Sciatic nerve (tissue), 2 donors: ENCODE data around the gene ZBTB22. TPM values are rescaled to one million over a fixed set of nuclear protein-coding genes. Genes with fewer than 3 reads are reported as not detected.

ENCODE experiments used
- ATAC-seq: fragments of 200-7000 bp; cut with Tn5 transposase; one replicate; pipeline ENCODE4 v1.9.1; 2020; ENCODE audit warnings: mild to moderate bottlenecking, moderate library complexity
- DNase-seq: peaks from one replicate; pipeline ENCODE4 v3.0.0-alpha.2; 2020; ENCODE audit warnings: low spot score
- intact Hi-C: fragments of 100-400 bp; cut with DNase I; formaldehyde crosslinking; loops from one replicate; pipeline ENCODE4 v1.14.2; 2022
- total RNA-seq: library from RNA; stranded (reverse); fragmentation: NEBNext Ultra II Directional; extraction: Animal tissue kit (Norgen Biotek cat#: 25700); gene quantifications from one replicate; pipeline ENCODE4 v1.2.1, GENCODE V29; 2021
- donor health status: DM: no; HTN: no; CAD: no.
- donor health status: DM: no; HTN: no; CAD: no.

Gene ZBTB22
- total RNA-seq, 1 donor from 2014 or later, result 23.2 TPM

- ATAC-seq (no peak), DNase-seq (no peak)
- intact Hi-C loops, result no loop called here
Measured at GRCh38 chr6:33333666-33334065, 16.1 kb upstream of the ZBTB22 start.

DNA sequence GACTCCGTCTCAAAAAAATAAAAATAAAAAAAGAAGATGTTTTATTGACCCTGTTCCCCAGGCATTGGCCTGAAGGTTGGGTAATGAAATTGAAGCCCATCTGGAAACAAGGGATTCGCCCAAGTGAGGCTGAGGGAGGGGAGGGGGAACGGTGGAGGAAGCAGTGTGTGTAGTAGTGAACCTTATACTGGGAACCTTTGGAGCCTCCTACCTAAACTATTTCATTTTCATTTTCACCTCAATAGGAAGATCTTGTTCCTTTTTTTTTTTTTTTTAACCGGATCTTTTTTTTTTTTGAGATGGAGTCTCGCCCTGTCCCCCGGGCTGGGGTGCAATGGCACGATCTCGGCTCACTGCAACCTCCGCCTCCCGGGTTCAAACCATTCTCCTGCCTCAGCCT, 13.2 kb upstream of the ZBTB22 start:
- DNase-seq (no peak), ATAC-seq (no peak)
- intact Hi-C loops, result no loop called here

DNA sequence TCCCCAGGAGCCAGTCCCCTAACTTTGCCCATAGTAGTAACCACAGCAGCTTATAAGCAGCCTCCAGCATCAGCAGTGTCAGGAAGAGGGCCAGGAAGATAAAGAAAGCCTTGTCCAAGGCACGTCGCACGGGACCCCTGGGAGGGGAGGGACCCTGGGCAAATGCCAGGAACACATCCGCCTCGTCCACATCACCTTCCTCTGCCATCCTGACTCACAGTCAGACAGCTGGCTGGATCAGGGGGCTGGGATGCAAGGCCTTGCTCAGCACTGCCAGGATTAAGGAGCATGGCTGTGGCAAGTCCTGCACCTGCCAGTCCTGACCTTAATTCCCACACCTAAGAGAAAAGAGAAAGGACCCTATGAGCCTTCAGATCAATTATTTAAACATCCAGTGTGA, 11.5 kb upstream of the ZBTB22 start:
- DNase-seq, result no peak
- intact Hi-C loops, result no loop called here
- ATAC-seq, result no peak

- DNase-seq (no peak), ATAC-seq (no peak)
- intact Hi-C loops, result no loop called here
Measured at GRCh38 chr6:33324125-33324524, 6.6 kb upstream of the ZBTB22 start.

DNA sequence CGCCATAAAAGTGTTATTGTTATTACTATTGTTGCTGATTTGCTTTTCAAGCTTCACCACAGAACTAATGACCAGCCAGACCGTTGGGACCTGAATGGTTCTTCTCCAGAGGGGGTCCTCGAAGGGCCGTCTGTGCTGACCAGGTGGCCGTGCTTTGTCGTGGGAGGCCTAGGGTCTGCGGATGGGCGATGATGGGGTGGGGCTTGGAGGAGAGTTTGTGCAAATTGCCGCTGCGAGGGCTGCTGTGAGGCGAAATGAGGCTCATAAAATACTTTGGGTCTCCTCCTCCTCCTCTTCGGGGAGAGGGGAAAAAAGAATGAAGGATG, 6.0 kb upstream of the ZBTB22 start:
- intact Hi-C loops, result no loop called here
- ATAC-seq (no peak), DNase-seq (no peak)

- intact Hi-C loops, result no loop called here
- no peak for DNase-seq
- no peak for ATAC-seq
Measured at GRCh38 chr6:33321227-33321626, 3.7 kb upstream of the ZBTB22 start.

GRCh38 chr6:33320315-33321181, 3.0 kb upstream of the ZBTB22 start:
- intact Hi-C loops, result no loop called here
- DNase-seq (peak; percentile 73), ATAC-seq (no peak)

GRCh38 chr6:33319939-33320314, 2.4 kb upstream of the ZBTB22 start:
- ATAC-seq (no peak), DNase-seq (no peak)
- intact Hi-C loops, result no loop called here

DNA sequence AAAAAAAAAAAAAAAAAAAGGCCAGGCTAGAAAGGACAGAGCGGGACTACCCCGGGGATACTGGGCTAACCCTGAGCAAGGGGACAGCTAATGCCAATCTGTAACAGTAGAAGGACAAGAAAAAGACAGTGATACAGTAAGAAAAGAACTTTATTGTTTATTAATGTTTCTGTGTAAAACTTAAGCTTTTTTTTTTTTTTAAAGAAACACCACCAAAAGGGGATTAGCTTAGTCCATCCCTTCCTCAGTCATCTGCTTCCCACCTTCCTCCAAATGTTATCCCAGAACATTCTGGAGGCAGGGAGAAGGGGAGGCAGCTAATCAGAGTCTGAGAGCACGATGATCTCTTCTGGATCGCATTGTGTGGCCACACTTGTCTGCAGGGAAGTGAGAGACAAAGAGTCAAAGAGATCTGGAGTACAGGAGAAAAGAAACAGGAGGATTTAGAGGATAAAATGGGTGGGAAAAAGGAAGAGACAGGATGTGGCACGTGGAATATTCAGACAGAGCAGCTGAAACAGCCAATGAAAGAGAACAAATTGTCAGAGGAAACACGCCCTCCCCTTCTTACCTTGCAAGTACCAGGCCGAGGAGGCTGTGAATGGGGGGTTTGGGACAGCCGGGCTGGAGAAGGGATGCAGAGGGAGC, 1.0 kb upstream of the ZBTB22 start:
- intact Hi-C loops, result no loop called here
- DNase-seq (no peak), ATAC-seq (no peak)

- intact Hi-C loops, result no loop called here
- DNase-seq (peak; percentile 87), ATAC-seq (peak; percentile 0)
Measured at GRCh38 chr6:33317419-33317668, 200 bp downstream of the ZBTB22 start.

- intact Hi-C loops, result no loop called here
- DNase-seq, result no peak
- no peak for ATAC-seq
Measured at GRCh38 chr6:33316603-33317418, 733 bp downstream of the ZBTB22 start.

- DNase-seq, result no peak
- no peak for ATAC-seq
- intact Hi-C loops, result no loop called here
Measured at GRCh38 chr6:33315793-33316602, 1.5 kb downstream of the ZBTB22 start.

GRCh38 chr6:33314943-33315792, 2.4 kb downstream of the ZBTB22 start:
- DNase-seq, result peak; percentile 81
- intact Hi-C loops, result no loop called here
- ATAC-seq, result peak; percentile 1

- intact Hi-C loops, result no loop called here
- peak; percentile 75 for DNase-seq
- ATAC-seq, result peak; percentile 56
Measured at GRCh38 chr6:33314515-33314942, 3.0 kb downstream of the ZBTB22 start.

DNA sequence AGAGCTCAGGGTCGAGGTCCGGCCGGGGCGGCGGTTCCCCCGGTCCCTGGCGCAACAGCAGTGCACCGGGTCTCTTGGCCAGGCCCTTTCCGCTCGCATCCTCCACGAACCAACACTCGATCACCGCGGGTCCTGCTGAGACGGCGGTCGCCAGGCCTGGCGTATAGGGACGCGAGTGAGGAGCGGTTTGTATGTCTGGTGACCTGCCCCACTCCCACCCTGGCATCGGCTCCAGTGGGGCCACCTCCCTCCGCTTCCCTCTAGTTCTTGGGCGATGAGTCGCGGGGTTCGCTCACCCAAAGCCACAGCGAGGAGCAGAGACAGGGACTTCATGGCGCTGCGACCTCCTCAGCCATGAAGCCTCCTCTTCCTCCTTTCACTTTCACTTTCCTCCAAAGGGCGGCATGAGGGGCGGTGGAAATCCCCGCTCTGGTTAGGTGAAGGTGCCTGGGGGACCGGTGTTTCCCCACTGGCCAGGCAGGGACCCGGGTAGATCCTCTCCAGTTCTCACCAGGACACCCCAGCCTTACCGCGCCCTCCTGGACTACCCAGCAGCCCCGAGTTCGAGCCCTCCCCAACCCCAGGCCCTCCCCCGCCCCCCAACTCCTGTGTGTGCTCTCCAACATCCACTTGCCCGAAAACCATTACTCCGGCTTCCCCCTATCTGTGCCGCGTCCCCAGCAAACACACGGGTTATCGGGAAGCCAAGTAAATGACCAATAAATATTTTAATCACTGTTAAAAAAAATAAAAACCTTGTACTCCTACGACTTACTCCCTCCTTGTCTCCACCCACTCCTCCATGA, 3.6 kb downstream of the ZBTB22 start, which contains the start of gene TAPBP:
TSS of gene TAPBP (minus strand) at position 370 of the 806 bp plus-strand sequence. CDS start at position 333, 37 bp downstream.
- DNase-seq (peak; percentile 78), ATAC-seq (peak; percentile 45)
- intact Hi-C loops, result no loop called here

- DNase-seq (peak; percentile 79), ATAC-seq (peak; percentile 13)
- intact Hi-C loops, result no loop called here
Measured at GRCh38 chr6:33313105-33313708, 4.3 kb downstream of the ZBTB22 start.
